Stomach (tissue), 9 donors: Measurements from ENCODE around the gene LILRA2. TPM values are rescaled to one million over a fixed set of nuclear protein-coding genes. Genes with fewer than 3 reads are reported as not detected.
"Not testable (repeated sequence)": the region's sequence is repeated elsewhere in the genome, so short reads cannot be mapped to it uniquely, and the experiment has no call there.

Experiments
- DNase-seq, 2 donors: peaks; one replicate each; pipeline versions ENCODE4 v3.0.0 to v3.0.0-alpha.2; 2013 to 2019
- H3K27ac ChIP-seq, 5 donors: fragments of 200-600 bp in 4 of 5; sonication (generic) in 4 of 5; one replicate each; pipeline ENCODE4 v1.5.1; 2013 to 2019; ENCODE audit warnings: mild to moderate bottlenecking in 1 of 5, moderate library complexity in 1 of 5
- H3K27me3 ChIP-seq, 3 donors: fragments of 200-600 bp; sonication (generic); one replicate each; pipeline ENCODE4 v1.5.1; 2017 to 2019; ENCODE audit warnings: mixed run types in 1 of 3
- H3K36me3 ChIP-seq, 4 donors: fragments of 200-600 bp; sonication (generic); 1 replicate in 3 of 4; 2 replicates in 1 of 4; pipeline ENCODE4 v1.5.1; 2016 to 2019
- H3K4me1 ChIP-seq, 4 donors: fragments of 200-600 bp; sonication (generic); one replicate each; pipeline ENCODE4 v1.5.1; 2016 to 2019
- H3K4me3 ChIP-seq, 4 donors: fragments of 200-600 bp; sonication (generic) in 3 of 4; one replicate each; pipeline ENCODE4 v1.5.1; 2016 to 2019; ENCODE audit warnings: mild to moderate bottlenecking in 1 of 4
- H3K9me3 ChIP-seq, 4 donors: fragments of 200-600 bp; sonication (generic); one replicate each; pipeline ENCODE4 v1.5.1; 2016 to 2019
- CTCF ChIP-seq, 7 experiments: fragments of 450-650 bp in 4 of 7; fragments of 200-600 bp in 3 of 7; sonication (generic) in 3 of 7; IDR thresholded peaks; one replicate each; pipeline ENCODE4 v1.5.1; 2016 to 2019; ENCODE audit warnings: antibody characterized with exemption in 7 of 7, control low read depth in 2 of 7, mild to moderate bottlenecking in 1 of 7
- EP300 ChIP-seq: sonication (generic); formaldehyde crosslinking; IDR thresholded peaks from one replicate; pipeline ENCODE4 v1.6.1; 2017; ENCODE audit warnings: antibody characterized with exemption
- POLR2A ChIP-seq, 4 donors: fragments of 450-650 bp; IDR thresholded peaks; one replicate each; pipeline ENCODE4 v1.6.1; 2016; ENCODE audit warnings: antibody characterized with exemption in 4 of 4, control low read depth in 2 of 4, mild to moderate bottlenecking in 1 of 4, moderate library complexity in 1 of 4
- POLR2AphosphoS5 ChIP-seq, 3 donors: sonication (generic); formaldehyde crosslinking; IDR thresholded peaks; one replicate each; pipeline ENCODE4 v1.6.1; 2016; ENCODE audit warnings: antibody characterized with exemption in 3 of 3
- WGBS, 5 donors: extraction: QIAGEN DNeasy Blood & Tissue Kit in 3 of 5; methylation state at CpG; one replicate each; pipeline versions ENCODE4 v1.1.5 to v1.1.7; 2013 to 2018; 5-methylcytosine and 5-hydroxymethylcytosine counted together
- intact Hi-C: fragments of 100-400 bp; cut with DNase I; formaldehyde crosslinking; loops from one replicate; pipeline ENCODE4 v1.15.1; 2023; ENCODE audit warnings: low total_unique reads
- polyA plus RNA-seq, 3 donors: library from polyadenylated mRNA; stranded (reverse); fragments of 200-250 nt; gene quantifications; one replicate each; pipeline ENCODE4 v1.2.3, GENCODE V29; 2013
- total RNA-seq, 5 donors: library from RNA; depleted of rRNA; stranded (reverse); fragments of >200 nt; gene quantifications; one replicate each; pipeline versions ENCODE4 v1.1.0 to v1.2.3, GENCODE V29; 2014 to 2016
- donor health status: healthy with polysubstance abuse.
- donor health status: Bipolar disorder and iron deficiency.
- donor health status: healthy.

Gene LILRA2
- total and polyA plus RNA-seq, 8 donors, result 0.20 to 7.8 (median 1.4) TPM; not detected in 2

- intact Hi-C loops, result no loop called here
- no peak overlapping the region for H3K27ac ChIP-seq
- H3K27me3 ChIP-seq, result peaks cover 0 to 30% (median 0%) of the 10 kb centered on the region in 3 donors
- TF ChIP-seq POLR2AphosphoS5 (IDR thresholded peaks at IDR 0.05), result no peak
- TF ChIP-seq EP300, result no peak
- TF ChIP-seq CTCF (IDR thresholded peaks at IDR 0.05), result no peak
- no peaks in the 10 kb centered on the region for H3K4me1 ChIP-seq
- no peaks in the 10 kb centered on the region for H3K9me3 ChIP-seq
- no peak overlapping the region for H3K4me3 ChIP-seq
- WGBS, 5 donors, result 60 to 81% (median 75%) methylated on average over 1 of the region's 1 CpG
- H3K36me3 ChIP-seq, result no peaks in the 10 kb centered on the region
- DNase-seq, result no peak
Measured at GRCh38 chr19:54556194-54556593, 17.4 kb upstream of the LILRA2 start.

- no peak overlapping the region for H3K27ac ChIP-seq
- WGBS, 5 donors, result 46 to 77% (median 68%) methylated on average over 3 of the region's 3 CpGs
- no peak for DNase-seq
- TF ChIP-seq CTCF (IDR thresholded peaks at IDR 0.05), result no peak
- no peak for TF ChIP-seq EP300
- no peak for TF ChIP-seq POLR2AphosphoS5 (IDR thresholded peaks at IDR 0.05)
- no peak for TF ChIP-seq POLR2A (IDR thresholded peaks at IDR 0.05)
- no peaks in the 10 kb centered on the region for H3K9me3 ChIP-seq
- intact Hi-C loops, result no loop called here
- H3K27me3 ChIP-seq, result peaks cover 0 to 39% (median 0%) of the 10 kb centered on the region in 3 donors
- no peak overlapping the region for H3K4me3 ChIP-seq
- no peaks in the 10 kb centered on the region for H3K36me3 ChIP-seq
- H3K4me1 ChIP-seq, result no peaks in the 10 kb centered on the region
Measured at GRCh38 chr19:54558339-54558738, 15.3 kb upstream of the LILRA2 start.

- H3K27ac ChIP-seq, result no peak overlapping the region
- peaks cover 0 to 27% (median 0%) of the 10 kb centered on the region in 3 donors for H3K27me3 ChIP-seq
- no peaks in the 10 kb centered on the region for H3K4me1 ChIP-seq
- intact Hi-C loops, result no loop called here
- WGBS, 5 donors, result 88 to 91% (median 89%) methylated on average over 11 of the region's 11 CpGs
- DNase-seq, result no peak
- H3K4me3 ChIP-seq, result no peak overlapping the region
- no peaks in the 10 kb centered on the region for H3K36me3 ChIP-seq
- TF ChIP-seq EP300, result no peak
- TF ChIP-seq POLR2A (IDR thresholded peaks at IDR 0.05), result no peak
- TF ChIP-seq CTCF (IDR thresholded peaks at IDR 0.05), result no peak
- no peak for TF ChIP-seq POLR2AphosphoS5 (IDR thresholded peaks at IDR 0.05)
- H3K9me3 ChIP-seq, result no peaks in the 10 kb centered on the region
Measured at GRCh38 chr19:54560881-54561385, 12.7 kb upstream of the LILRA2 start.

GRCh38 chr19:54561840-54562239, 11.8 kb upstream of the LILRA2 start:
- H3K9me3 ChIP-seq, result no peaks in the 10 kb centered on the region
- no peak for DNase-seq
- H3K4me3 ChIP-seq, result no peak overlapping the region
- 79 to 86% (median 82%) methylated on average over 14 of the region's 14 CpGs for WGBS, 5 donors
- intact Hi-C loops, result no loop called here
- peaks cover 0 to 32% (median 0%) of the 10 kb centered on the region in 3 donors for H3K27me3 ChIP-seq
- H3K27ac ChIP-seq, result no peak overlapping the region
- TF ChIP-seq EP300, result no peak
- no peak for TF ChIP-seq POLR2A (IDR thresholded peaks at IDR 0.05)
- TF ChIP-seq POLR2AphosphoS5 (IDR thresholded peaks at IDR 0.05), result no peak
- TF ChIP-seq CTCF (IDR thresholded peaks at IDR 0.05), result no peak
- H3K4me1 ChIP-seq, result no peaks in the 10 kb centered on the region
- H3K36me3 ChIP-seq, result no peaks in the 10 kb centered on the region

- H3K4me3 ChIP-seq, H3K4me1 ChIP-seq, DNase-seq, intact Hi-C loops, H3K9me3 ChIP-seq, H3K36me3 ChIP-seq, H3K27ac ChIP-seq: not testable (repeated sequence)
- 82 to 94% (median 88%) methylated on average over 6 of the region's 6 CpGs for WGBS, 5 donors
- peaks cover 0 to 26% (median 0%) of the 10 kb centered on the region in 3 donors for H3K27me3 ChIP-seq
Measured at GRCh38 chr19:54563206-54563605, 10.4 kb upstream of the LILRA2 start.
